ENCODE results near the gene UBA52. TPM values are rescaled to one million over a fixed set of nuclear protein-coding genes. Genes with fewer than 3 reads are reported as not detected.
"Not testable (repeated sequence)": the region's sequence is repeated elsewhere in the genome, so short reads cannot be mapped to it uniquely, and the experiment has no call there.

The UBA52 gene
- polyA plus RNA-seq, 3 donors, result 782 to 892 (median 838) TPM

- no peak for DNase-seq (ENCODE audit: extremely low read depth in 1 of 11, low read depth in 9 of 11, low spot score in 4 of 11)
Measured at GRCh38 chr19:18599485-18599884, 27.8 kb downstream of the UBA52 start.

- DNase-seq (ENCODE audit: extremely low read depth in 1 of 11, low read depth in 9 of 11, low spot score in 4 of 11), result not testable (repeated sequence)
Measured at GRCh38 chr19:18600692-18601397, 29.2 kb downstream of the UBA52 start.

GRCh38 chr19:18601875-18602274 lies 30.2 kb downstream of the UBA52 start:
- DNase-seq (ENCODE audit: extremely low read depth in 1 of 11, low read depth in 9 of 11, low spot score in 4 of 11), result no peak

- no peak for DNase-seq (ENCODE audit: extremely low read depth in 1 of 11, low read depth in 9 of 11, low spot score in 4 of 11)
Measured at GRCh38 chr19:18603255-18603957, 31.7 kb downstream of the UBA52 start.

GRCh38 chr19:18603958-18604819 lies 32.5 kb downstream of the UBA52 start:
- DNase-seq (ENCODE audit: extremely low read depth in 1 of 11, low read depth in 9 of 11, low spot score in 4 of 11), result no peak

GRCh38 chr19:18604820-18605159 lies 33.1 kb downstream of the UBA52 start:
- no peak for DNase-seq (ENCODE audit: extremely low read depth in 1 of 11, low read depth in 9 of 11, low spot score in 4 of 11)

DNA sequence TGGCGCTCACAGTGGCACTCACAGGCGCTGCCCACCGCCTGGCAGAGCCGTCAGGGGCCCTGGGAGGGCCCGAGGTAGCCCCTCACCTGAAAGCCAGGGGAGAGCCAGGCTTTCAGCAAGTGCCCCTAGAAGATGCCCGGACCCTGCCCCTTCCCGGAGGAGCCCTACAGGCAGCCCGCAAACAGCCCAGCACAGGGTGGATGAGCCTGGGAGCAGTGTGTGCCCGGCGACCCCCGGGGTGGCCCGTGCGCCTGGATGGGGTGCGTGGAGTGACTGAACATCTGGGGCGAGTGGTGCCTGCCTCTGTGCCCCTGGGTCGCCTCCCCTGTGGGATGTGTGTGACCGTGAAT lies 33.5 kb downstream of the UBA52 start:
- DNase-seq (ENCODE audit: extremely low read depth in 1 of 11, low read depth in 9 of 11, low spot score in 4 of 11), result no peak

DNA sequence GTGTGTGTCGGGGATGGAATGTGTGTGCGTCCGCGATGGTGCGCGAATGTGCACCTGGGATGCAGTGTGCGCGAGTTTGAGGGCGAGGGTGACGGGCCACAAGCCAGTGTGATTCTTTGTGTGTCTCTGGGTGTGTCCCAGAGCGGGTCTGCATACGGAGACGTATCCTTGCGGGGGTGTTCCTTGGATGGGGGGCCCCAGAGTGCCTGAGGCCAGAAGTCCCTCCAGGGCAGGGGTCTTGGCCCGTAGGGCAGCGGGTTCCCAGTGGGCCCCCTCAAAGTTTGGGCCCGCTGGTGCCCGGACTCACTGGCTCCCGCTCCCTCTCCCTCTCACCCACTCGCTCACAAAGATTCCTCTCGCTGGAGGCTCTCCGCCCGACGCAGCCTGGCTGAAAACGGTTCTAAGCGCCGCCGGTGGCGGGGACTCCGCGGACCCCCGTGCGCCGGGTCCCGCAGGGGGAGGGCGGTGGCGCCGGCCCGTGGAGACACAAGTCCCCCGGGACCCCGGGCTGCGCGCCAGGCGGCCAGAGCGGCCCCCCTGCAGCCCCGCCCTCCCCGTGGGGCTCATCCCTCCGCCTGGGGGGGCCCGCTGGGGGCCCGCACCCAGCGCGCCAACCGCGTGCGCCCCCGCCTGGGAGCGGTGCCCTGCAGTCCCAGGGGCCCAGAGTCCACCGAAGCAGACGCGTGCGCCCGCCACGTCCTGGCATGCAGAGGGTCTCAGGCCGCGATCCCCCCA lies 34.1 kb downstream of the UBA52 start:
- DNase-seq (ENCODE audit: extremely low read depth in 1 of 11, low read depth in 9 of 11, low spot score in 4 of 11), result no peak

DNA sequence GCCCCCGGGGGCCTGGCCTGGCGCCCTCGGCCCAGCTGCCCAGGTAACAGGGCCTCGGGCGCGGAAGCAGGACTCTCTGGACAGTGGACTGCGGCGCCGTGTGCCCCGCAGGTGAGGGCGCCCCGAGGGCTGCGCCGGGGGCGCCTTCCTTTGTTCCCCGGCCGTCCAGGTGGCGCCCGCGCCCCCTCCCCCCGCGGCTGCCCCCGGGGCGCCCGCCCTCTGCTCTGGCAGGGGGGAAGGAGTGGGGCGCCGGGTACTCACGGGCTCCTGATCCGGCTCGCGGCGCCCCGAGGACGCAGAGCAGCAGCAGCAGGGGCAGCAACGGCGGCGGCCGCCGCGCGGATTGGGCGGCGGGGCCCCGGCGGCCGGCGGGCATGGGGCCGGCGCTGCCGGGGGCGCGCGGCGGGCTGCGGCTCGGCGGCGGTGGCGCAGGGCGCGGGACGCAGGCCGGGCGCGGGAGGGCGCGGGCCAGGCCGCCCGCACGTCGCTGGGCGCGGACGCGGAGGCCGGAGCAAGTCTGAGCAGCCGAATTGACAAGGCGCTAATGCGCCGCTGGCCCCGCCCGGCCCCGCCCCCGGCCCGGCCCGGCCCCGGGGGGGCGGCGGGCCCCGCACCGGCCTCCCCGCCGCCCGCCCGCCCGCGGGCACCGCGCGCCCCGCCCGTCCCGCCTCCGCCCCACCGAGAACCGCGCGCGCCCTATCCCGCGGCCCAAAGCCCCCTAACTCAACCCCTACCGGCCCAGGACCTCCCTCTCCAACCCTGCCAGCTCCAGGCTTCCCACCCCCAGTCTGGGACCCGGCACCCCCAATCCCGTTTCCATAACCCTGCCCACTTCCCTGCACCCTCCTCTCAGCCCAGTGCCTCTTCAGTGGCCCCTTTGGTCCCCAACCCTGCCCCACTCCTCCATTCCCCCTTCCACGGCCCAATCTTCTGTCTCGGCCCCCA lies 34.9 kb downstream of the UBA52 start, which contains the start of gene CRLF1:
TSS of gene CRLF1 (minus strand) at position 519 of the 945 bp plus-strand sequence. CDS start at position 376, 143 bp downstream.
- no peak for DNase-seq (ENCODE audit: extremely low read depth in 1 of 11, low read depth in 9 of 11, low spot score in 4 of 11)

GRCh38 chr19:18607226-18608101 lies 35.8 kb downstream of the UBA52 start:
- DNase-seq (ENCODE audit: extremely low read depth in 1 of 11, low read depth in 9 of 11, low spot score in 4 of 11), result no peak

GRCh38 chr19:18608102-18608804 lies 36.6 kb downstream of the UBA52 start:
- no peak for DNase-seq (ENCODE audit: extremely low read depth in 1 of 11, low read depth in 9 of 11, low spot score in 4 of 11)

GRCh38 chr19:18608805-18609716 lies 37.4 kb downstream of the UBA52 start:
- no peak for DNase-seq (ENCODE audit: extremely low read depth in 1 of 11, low read depth in 9 of 11, low spot score in 4 of 11)

- no peak for DNase-seq (ENCODE audit: extremely low read depth in 1 of 11, low read depth in 9 of 11, low spot score in 4 of 11)
Measured at GRCh38 chr19:18609717-18610051, 38.0 kb downstream of the UBA52 start.

GRCh38 chr19:18610245-18610555 lies 38.5 kb downstream of the UBA52 start:
- no peak for DNase-seq (ENCODE audit: extremely low read depth in 1 of 11, low read depth in 9 of 11, low spot score in 4 of 11)

GRCh38 chr19:18610556-18611326 lies 39.1 kb downstream of the UBA52 start:
- DNase-seq (ENCODE audit: extremely low read depth in 1 of 11, low read depth in 9 of 11, low spot score in 4 of 11), result no peak

All from renal cortex interstitium (tissue), 11 donors.